ENCODE results near the gene ENDOG. TPM values are rescaled to one million over a fixed set of nuclear protein-coding genes. Genes with fewer than 3 reads are reported as not detected.

ENDOG gene
- total RNA-seq, 3 donors from 2014 or later (not counting 1 experiment from before 2014, with no cell fraction given) = 6.7 to 12.5 (median 8.3) TPM

DNA sequence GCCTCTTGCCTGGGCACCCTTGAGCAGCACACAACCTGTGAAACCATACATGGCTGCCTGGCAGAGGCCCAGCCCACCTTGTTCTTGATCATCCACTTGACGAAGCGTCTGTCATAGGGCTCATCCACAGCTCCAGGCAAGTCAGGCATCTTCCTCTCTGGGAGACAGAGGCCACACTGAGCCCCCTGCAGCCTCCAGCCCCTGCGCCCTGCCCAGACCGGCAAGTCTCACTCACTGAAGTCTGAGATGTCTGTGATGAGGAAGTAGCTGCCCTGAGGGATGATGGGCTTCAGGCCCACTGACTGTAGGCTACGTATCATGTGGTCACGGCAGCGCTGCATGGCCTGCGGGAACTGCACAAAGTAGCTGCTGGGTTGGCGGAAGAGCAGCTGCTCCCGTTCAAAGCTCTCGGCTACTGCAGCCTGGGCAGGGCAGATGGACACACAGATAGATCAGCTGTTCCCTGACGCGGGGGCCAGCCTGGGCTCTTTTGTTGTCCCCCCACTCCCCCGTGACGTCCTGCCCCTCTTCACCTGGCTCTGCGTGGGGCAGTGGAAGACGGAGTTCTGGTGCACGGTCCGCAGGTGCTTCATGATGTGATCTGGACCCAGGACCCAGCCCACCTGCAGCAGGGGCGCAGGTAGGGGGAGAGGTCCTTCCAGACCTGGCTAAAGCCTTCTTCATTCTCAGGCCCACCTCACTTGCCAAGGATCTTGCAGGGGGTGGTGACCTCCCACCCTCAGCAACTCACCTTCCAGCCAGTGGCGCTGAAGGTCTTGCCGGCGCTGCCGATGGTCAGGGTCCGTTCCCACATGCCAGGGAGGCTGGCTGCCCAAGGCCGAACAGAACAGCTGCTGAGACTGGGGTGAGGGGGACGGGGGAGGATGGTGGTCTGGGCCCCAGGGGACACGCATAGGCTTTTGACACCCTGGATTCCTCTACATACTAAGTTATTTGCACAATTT lies 17.2 kb downstream of the ENDOG start:
- TF ChIP-seq, protein P1, sequence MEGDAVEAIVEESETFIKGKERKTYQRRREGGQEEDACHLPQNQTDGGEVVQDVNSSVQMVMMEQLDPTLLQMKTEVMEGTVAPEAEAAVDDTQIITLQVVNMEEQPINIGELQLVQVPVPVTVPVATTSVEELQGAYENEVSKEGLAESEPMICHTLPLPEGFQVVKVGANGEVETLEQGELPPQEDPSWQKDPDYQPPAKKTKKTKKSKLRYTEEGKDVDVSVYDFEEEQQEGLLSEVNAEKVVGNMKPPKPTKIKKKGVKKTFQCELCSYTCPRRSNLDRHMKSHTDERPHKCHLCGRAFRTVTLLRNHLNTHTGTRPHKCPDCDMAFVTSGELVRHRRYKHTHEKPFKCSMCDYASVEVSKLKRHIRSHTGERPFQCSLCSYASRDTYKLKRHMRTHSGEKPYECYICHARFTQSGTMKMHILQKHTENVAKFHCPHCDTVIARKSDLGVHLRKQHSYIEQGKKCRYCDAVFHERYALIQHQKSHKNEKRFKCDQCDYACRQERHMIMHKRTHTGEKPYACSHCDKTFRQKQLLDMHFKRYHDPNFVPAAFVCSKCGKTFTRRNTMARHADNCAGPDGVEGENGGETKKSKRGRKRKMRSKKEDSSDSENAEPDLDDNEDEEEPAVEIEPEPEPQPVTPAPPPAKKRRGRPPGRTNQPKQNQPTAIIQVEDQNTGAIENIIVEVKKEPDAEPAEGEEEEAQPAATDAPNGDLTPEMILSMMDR (IDR thresholded peaks at IDR 0.05) = no peak
- Mint-ChIP-seq H3K9me3 (no peaks in the 10 kb centered on the region), H3K27me3 (ENCODE audit: low read depth in 2 of 2) (no peaks in the 10 kb centered on the region), H3K36me3 (no peaks in the 10 kb centered on the region), H3K4me1 (no peaks in the 10 kb centered on the region), H3K4me3 (no peak overlapping the region), H3K27ac (no peak overlapping the region)
- no peaks in the 10 kb centered on the region for H3K27me3 ChIP-seq (ENCODE audit: control insufficient read depth, insufficient read depth, low read length)
- ATAC-seq (no peak), DNase-seq (no peak)
- no peaks in the 10 kb centered on the region for H3K36me3 ChIP-seq (ENCODE audit: control insufficient read depth, insufficient read depth, low read length)
- peaks cover under 1% of the 10 kb centered on the region for H3K4me1 ChIP-seq (ENCODE audit: control insufficient read depth, insufficient read depth, low read length)
- intact Hi-C loops (cut with micrococcal nuclease) = no loop called here
- H3K27ac ChIP-seq (ENCODE audit: low read length) = no peak overlapping the region
- no peak overlapping the region for H3K4me3 ChIP-seq (ENCODE audit: low read length)
- 96% methylated on average over 28 of the region's 28 CpGs for WGBS (ENCODE audit: insufficient coverage)
- no peaks in the 10 kb centered on the region for H3K9me3 ChIP-seq (ENCODE audit: control insufficient read depth, insufficient read depth, low read length)

DNA sequence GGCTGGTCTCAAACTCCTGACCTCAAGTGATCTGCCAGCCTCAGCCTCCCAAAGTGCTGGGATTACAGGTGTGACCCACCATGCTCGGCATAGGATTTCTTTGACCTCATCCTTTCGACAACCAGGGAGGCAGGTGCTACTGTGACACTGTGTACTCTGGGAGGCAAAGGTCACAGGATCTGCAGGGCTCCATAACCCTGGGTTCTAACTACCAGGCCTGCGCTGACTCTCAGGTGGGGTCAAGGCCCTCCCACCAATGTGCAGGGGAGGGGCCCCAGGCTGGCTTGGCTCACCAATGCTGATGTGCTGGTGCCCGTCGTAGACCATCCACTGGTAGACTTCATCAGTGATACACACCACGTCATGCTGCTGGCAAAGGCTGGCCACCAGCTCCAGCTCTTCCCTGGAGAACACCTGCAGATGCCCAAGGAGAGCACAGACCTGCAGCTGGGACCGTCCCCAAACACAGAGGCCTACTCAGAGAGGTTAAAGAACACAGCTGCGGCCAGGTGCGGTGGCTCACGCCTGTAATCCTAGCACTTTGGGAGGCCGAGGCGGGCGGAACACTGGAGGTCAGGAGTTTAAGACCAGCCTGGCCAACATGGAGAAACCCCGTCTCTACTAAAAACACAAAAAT lies 18.3 kb downstream of the ENDOG start:
- DNase-seq = no peak
- Histone ChIP-seq H3K4me3 (ENCODE audit: low read length) (no peak overlapping the region), H3K4me1 (ENCODE audit: control insufficient read depth, insufficient read depth, low read length) (no peaks in the 10 kb centered on the region), H3K27ac (ENCODE audit: low read length) (no peak overlapping the region), H3K9me3 (ENCODE audit: control insufficient read depth, insufficient read depth, low read length) (no peaks in the 10 kb centered on the region), H3K27me3 (ENCODE audit: control insufficient read depth, insufficient read depth, low read length) (no peaks in the 10 kb centered on the region), H3K36me3 (ENCODE audit: control insufficient read depth, insufficient read depth, low read length) (no peaks in the 10 kb centered on the region)
- H3K27ac Mint-ChIP-seq = no peak overlapping the region
- no peak for ATAC-seq
- no peaks in the 10 kb centered on the region for H3K36me3 Mint-ChIP-seq
- no peaks in the 10 kb centered on the region for H3K9me3 Mint-ChIP-seq
- H3K4me1 Mint-ChIP-seq = no peaks in the 10 kb centered on the region
- WGBS (ENCODE audit: insufficient coverage) = 91% methylated on average over 14 of the region's 14 CpGs
- H3K27me3 Mint-ChIP-seq (ENCODE audit: low read depth in 2 of 2) = no peaks in the 10 kb centered on the region
- H3K4me3 Mint-ChIP-seq = no peak overlapping the region
- intact Hi-C loops (cut with micrococcal nuclease) = no loop called here
- TF ChIP-seq, protein P1 (IDR thresholded peaks at IDR 0.05) = no peak

DNA sequence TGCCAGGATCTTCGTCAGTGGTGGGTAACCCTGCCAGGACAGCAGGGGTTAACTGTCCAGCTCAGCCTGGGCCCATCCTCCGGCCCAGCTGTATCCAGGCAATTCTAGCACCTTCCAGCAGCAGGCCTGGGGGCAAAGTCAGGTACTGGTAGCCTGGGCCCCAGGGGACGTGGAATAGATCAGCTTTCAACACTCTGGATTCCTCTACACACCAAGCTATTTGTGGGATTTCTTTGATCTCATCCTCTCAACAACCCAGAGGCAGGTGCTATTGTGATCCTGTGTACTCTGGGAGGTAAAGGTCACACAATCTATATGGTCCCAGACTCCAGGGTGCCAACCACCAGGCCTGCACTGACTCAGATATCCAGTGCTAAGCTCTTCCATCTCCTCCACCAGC lies 20.0 kb downstream of the ENDOG start:
- no peak overlapping the region for H3K27ac Mint-ChIP-seq
- Histone ChIP-seq H3K27me3 (ENCODE audit: control insufficient read depth, insufficient read depth, low read length) (no peaks in the 10 kb centered on the region), H3K27ac (ENCODE audit: low read length) (no peak overlapping the region), H3K4me1 (ENCODE audit: control insufficient read depth, insufficient read depth, low read length) (no peaks in the 10 kb centered on the region), H3K36me3 (ENCODE audit: control insufficient read depth, insufficient read depth, low read length) (no peaks in the 10 kb centered on the region), H3K9me3 (ENCODE audit: control insufficient read depth, insufficient read depth, low read length) (no peaks in the 10 kb centered on the region), H3K4me3 (ENCODE audit: low read length) (no peak overlapping the region)
- H3K4me3 Mint-ChIP-seq = no peak overlapping the region
- H3K4me1 Mint-ChIP-seq = no peaks in the 10 kb centered on the region
- 95% methylated on average over 3 of the region's 3 CpGs for WGBS (ENCODE audit: insufficient coverage)
- ATAC-seq = no peak
- no peak for DNase-seq
- intact Hi-C loops (cut with micrococcal nuclease) = no loop called here
- TF ChIP-seq, protein P1 (IDR thresholded peaks at IDR 0.05) = no peak
- no peaks in the 10 kb centered on the region for H3K9me3 Mint-ChIP-seq
- no peaks in the 10 kb centered on the region for H3K27me3 Mint-ChIP-seq (ENCODE audit: low read depth in 2 of 2)
- no peaks in the 10 kb centered on the region for H3K36me3 Mint-ChIP-seq
